Natural killer cell (primary cell): ENCODE results near the gene SALL2. TPM values are rescaled to one million over a fixed set of nuclear protein-coding genes. Genes with fewer than 3 reads are reported as not detected.

Experiments used
- ATAC-seq, 3 donors: fragments of 150-1000 bp in 2 of 3; fragments of 200-7000 bp in 1 of 3; cut with Tn5 transposase; 1 replicate in 1 of 3; 2 replicates in 2 of 3; pipeline ENCODE4 v1.10.0; 2021; ENCODE audit warnings: mild to moderate bottlenecking in 2 of 3, moderate library complexity in 2 of 3
- DNase-seq, 2 donors: peaks; one replicate each; pipeline versions ENCODE4 v3.0.0 to v3.0.0-alpha.2; 2013 to 2021; ENCODE audit warnings: mixed read lengths in 1 of 2
- H3K27ac ChIP-seq: one replicate; pipeline ENCODE4 v1.5.1; 2013; ENCODE audit warnings: mild to moderate bottlenecking, low read length
- H3K27me3 ChIP-seq: one replicate; pipeline ENCODE4 v1.6.1; 2013; ENCODE audit warnings: low read length; ENCODE audit not compliant: control insufficient read depth, insufficient read depth
- H3K36me3 ChIP-seq: one replicate; pipeline ENCODE4 v1.6.1; 2013; ENCODE audit warnings: low read length; ENCODE audit not compliant: control insufficient read depth, insufficient read depth
- H3K4me1 ChIP-seq: one replicate; pipeline ENCODE4 v1.6.1; 2013; ENCODE audit warnings: low read length; ENCODE audit not compliant: control insufficient read depth, insufficient read depth
- H3K4me3 ChIP-seq: one replicate; pipeline ENCODE4 v1.5.1; 2013; ENCODE audit warnings: low read length
- H3K9me3 ChIP-seq: one replicate; pipeline ENCODE4 v1.6.1; 2013; ENCODE audit warnings: low read length; ENCODE audit not compliant: control insufficient read depth, insufficient read depth
- H3K27ac Mint-ChIP-seq, 2 donors: one replicate each; pipeline ENCODE4 v1.8.0; 2022; ENCODE audit warnings: mild to moderate bottlenecking in 2 of 2, mixed read lengths in 2 of 2, moderate library complexity in 1 of 2
- H3K27me3 Mint-ChIP-seq, 2 donors: one replicate each; pipeline ENCODE4 v1.8.0; 2022; ENCODE audit warnings: low read depth in 2 of 2, mixed read lengths in 2 of 2
- H3K36me3 Mint-ChIP-seq: one replicate; pipeline ENCODE4 v1.8.0; 2022; ENCODE audit warnings: mixed read lengths
- H3K4me1 Mint-ChIP-seq, 2 donors: one replicate each; pipeline ENCODE4 v1.8.0; 2022; ENCODE audit warnings: mixed read lengths in 2 of 2
- H3K4me3 Mint-ChIP-seq: one replicate; pipeline ENCODE4 v1.8.0; 2022; ENCODE audit warnings: mild to moderate bottlenecking, moderate library complexity, mixed read lengths
- H3K9me3 Mint-ChIP-seq, 2 donors: one replicate each; pipeline ENCODE4 v1.8.0; 2022; ENCODE audit warnings: mixed read lengths in 2 of 2
- WGBS: methylation state at CpG from one replicate; pipeline ENCODE4 v1.1.7; 2013; ENCODE audit warnings: missing lambda C conversion rate; ENCODE audit not compliant: insufficient coverage; 5-methylcytosine and 5-hydroxymethylcytosine counted together
- intact Hi-C: fragments of 100-400 bp; cut with micrococcal nuclease; formaldehyde crosslinking; loops from one replicate; pipeline ENCODE4 v1.14.2; 2022
- total RNA-seq, 4 donors: library from RNA; stranded (reverse); fragments of 120-200 nt in 1 of 4; gene quantifications; one replicate each; pipeline versions ENCODE4 v1.2.3 to v1.2.4, GENCODE V29; 2013 to 2022
- TF ChIP-seq, protein P1 (sequence below): fragments of 200-600 bp; IDR thresholded peaks from one replicate; pipeline ENCODE4 v1.8.0; 2022; ENCODE audit warnings: antibody characterized with exemption

Gene SALL2
- total RNA-seq, 3 donors from 2014 or later (not counting 1 experiment from before 2014, with no cell fraction given), result 1.6 to 2.5 (median 2.2) TPM

- Histone ChIP-seq H3K27me3 (no peaks in the 10 kb centered on the region), H3K9me3 (no peaks in the 10 kb centered on the region), H3K4me1 (peaks cover 14% of the 10 kb centered on the region), H3K4me3 (no peak overlapping the region), H3K27ac (no peak overlapping the region), H3K36me3 (no peaks in the 10 kb centered on the region)
- TF ChIP-seq, protein P1, sequence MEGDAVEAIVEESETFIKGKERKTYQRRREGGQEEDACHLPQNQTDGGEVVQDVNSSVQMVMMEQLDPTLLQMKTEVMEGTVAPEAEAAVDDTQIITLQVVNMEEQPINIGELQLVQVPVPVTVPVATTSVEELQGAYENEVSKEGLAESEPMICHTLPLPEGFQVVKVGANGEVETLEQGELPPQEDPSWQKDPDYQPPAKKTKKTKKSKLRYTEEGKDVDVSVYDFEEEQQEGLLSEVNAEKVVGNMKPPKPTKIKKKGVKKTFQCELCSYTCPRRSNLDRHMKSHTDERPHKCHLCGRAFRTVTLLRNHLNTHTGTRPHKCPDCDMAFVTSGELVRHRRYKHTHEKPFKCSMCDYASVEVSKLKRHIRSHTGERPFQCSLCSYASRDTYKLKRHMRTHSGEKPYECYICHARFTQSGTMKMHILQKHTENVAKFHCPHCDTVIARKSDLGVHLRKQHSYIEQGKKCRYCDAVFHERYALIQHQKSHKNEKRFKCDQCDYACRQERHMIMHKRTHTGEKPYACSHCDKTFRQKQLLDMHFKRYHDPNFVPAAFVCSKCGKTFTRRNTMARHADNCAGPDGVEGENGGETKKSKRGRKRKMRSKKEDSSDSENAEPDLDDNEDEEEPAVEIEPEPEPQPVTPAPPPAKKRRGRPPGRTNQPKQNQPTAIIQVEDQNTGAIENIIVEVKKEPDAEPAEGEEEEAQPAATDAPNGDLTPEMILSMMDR, result no peak
- DNase-seq, result no peak
- intact Hi-C loops, result no loop called here
- ATAC-seq, result no peak
- Mint-ChIP-seq H3K27ac (no peak overlapping the region), H3K27me3 (peaks cover 0 to 5% of the 10 kb centered on the region in 2 donors), H3K4me3 (no peak overlapping the region), H3K36me3 (no peaks in the 10 kb centered on the region), H3K4me1 (peaks cover 20 to 23% of the 10 kb centered on the region in 2 donors), H3K9me3 (peaks cover 0 to 2% of the 10 kb centered on the region in 2 donors)
- 100% methylated on average over 1 of the region's 1 CpG for WGBS
These were observed 11.8 kb downstream of the SALL2 start for GRCh38 chr14:21514341-21514740.

DNA sequence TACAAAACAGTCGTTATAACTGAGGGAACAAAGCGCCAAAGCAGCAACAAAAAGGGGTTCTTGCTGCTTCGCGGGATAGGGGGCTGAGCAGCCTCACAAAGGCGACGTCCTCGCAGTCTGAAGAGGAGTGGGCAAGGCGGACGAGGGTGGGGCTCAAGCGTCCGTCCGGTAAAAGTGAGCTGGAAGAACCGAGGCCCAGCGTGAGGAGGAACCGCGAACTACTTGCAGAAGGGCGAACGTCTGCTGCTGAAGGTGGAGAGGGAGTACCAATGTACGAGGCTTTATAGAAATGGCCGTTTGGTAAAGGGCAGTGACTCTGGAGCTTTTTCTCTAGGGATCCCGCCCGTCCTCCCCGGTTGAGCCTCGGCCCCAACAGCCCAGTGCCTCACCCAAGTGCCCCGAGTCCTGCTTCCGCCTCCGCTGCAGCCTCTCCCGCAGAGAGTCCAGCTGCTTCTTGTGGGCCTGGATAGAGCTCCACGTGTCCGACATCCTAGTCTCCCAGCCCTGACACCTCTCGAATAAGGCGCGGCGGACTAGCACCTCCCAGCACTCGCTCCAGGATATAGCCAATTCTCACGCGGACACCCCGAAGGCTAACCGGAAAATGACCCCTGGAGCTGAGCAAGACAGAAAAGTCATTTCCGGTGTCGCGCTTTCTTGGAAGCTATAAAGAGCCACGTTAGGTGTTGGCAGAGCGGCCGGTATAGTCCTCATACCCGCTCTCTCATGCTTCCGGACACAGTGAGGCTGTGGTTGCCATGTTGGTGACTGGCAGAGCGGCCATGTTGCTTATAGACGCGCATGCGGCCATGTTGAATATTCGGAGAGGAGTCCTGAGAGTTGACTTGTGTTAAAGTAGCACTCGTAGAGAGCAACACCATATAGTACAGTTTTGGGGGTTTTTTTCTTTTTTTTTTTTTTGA lies 15.2 kb downstream of the SALL2 start, which contains the start of gene METTL3:
Gene METTL3, minus strand, starts transcription at position 606 of the 923 bp plus-strand sequence. Its CDS starts 117 bp downstream, at position 489.
- DNase-seq (peak; percentile 91 to 98), ATAC-seq (peak; percentile 98 to 100 (median 99))
- peaks cover 5% of the 10 kb centered on the region for H3K36me3 ChIP-seq
- intact Hi-C loops, result loop anchor here (1.0 kb wide), 3 partner anchors 34 to 74 kb away; partner anchors contain the start of genes CHD8 and TOX4
- TF ChIP-seq, protein P1, result no peak
- under 1% methylated on average over 53 of the region's 53 CpGs for WGBS
- Mint-ChIP-seq H3K4me3 (peak within 1 kb of the TSS; percentile 97), H3K27me3 (no peaks in the 10 kb centered on the region), H3K4me1 (peaks cover 35 to 40% of the 10 kb centered on the region in 2 donors), H3K36me3 (no peaks in the 10 kb centered on the region), H3K27ac (peak within 1 kb of the TSS; percentile 96 to 98), H3K9me3 (peaks cover 0 to 2% of the 10 kb centered on the region in 2 donors)
- peak within 1 kb of the TSS; percentile 73 for H3K27ac ChIP-seq
- no peaks in the 10 kb centered on the region for H3K9me3 ChIP-seq
- peak within 1 kb of the TSS; percentile 82 for H3K4me3 ChIP-seq
- H3K27me3 ChIP-seq, result no peaks in the 10 kb centered on the region
- H3K4me1 ChIP-seq, result peaks cover 17% of the 10 kb centered on the region

- DNase-seq, result no peak
- Histone ChIP-seq H3K36me3 (peaks cover 5% of the 10 kb centered on the region), H3K4me3 (no peak overlapping the region), H3K9me3 (no peaks in the 10 kb centered on the region), H3K27me3 (no peaks in the 10 kb centered on the region), H3K4me1 (peaks cover 22% of the 10 kb centered on the region), H3K27ac (no peak overlapping the region)
- ATAC-seq, result no peak
- TF ChIP-seq, protein P1, result no peak
- Mint-ChIP-seq H3K27ac (peak overlapping the region; percentile 96 to 98), H3K36me3 (no peaks in the 10 kb centered on the region), H3K9me3 (peaks cover 0 to 2% of the 10 kb centered on the region in 2 donors), H3K4me3 (peak overlapping the region; percentile 97), H3K27me3 (no peaks in the 10 kb centered on the region), H3K4me1 (peaks cover 46 to 49% of the 10 kb centered on the region in 2 donors)
- intact Hi-C loops, result loop anchor here (1.0 kb wide), 1 partner anchor 72 kb away; no protein-coding TSS in a partner anchor
- 70% methylated on average over 6 of the region's 6 CpGs for WGBS
These were observed 16.6 kb downstream of the SALL2 start for GRCh38 chr14:21509432-21510143.
